ENCODE measurements around the gene TATDN3.
"Not testable (repeated sequence)": the region's sequence is repeated elsewhere in the genome, so short reads cannot be mapped to it uniquely, and the experiment has no call there.

The TATDN3 gene

GRCh38 chr1:212775241-212775640 is 16.5 kb upstream of the TATDN3 start:
- DNase-seq (ENCODE audit: low spot score): no peak

- no peak for DNase-seq (ENCODE audit: low spot score)
These were observed 14.5 kb upstream of the TATDN3 start for GRCh38 chr1:212777151-212777550.

- DNase-seq (ENCODE audit: low spot score): not testable (repeated sequence)
These were observed 12.6 kb upstream of the TATDN3 start for GRCh38 chr1:212779086-212779485.

GRCh38 chr1:212780759-212781158 is 10.9 kb upstream of the TATDN3 start:
- no peak for DNase-seq (ENCODE audit: low spot score)

- no peak for DNase-seq (ENCODE audit: low spot score)
These were observed 10.5 kb upstream of the TATDN3 start for GRCh38 chr1:212781225-212781624.

- DNase-seq (ENCODE audit: low spot score): peak; percentile 43
These were observed 9.1 kb upstream of the TATDN3 start for GRCh38 chr1:212782422-212783154.

- no peak for DNase-seq (ENCODE audit: low spot score)
These were observed 7.7 kb upstream of the TATDN3 start for GRCh38 chr1:212783976-212784375.

- no peak for DNase-seq (ENCODE audit: low spot score)
These were observed 5.8 kb upstream of the TATDN3 start for GRCh38 chr1:212785871-212786270.

- no peak for DNase-seq (ENCODE audit: low spot score)
These were observed 426 bp upstream of the TATDN3 start for GRCh38 chr1:212791261-212791675.

GRCh38 chr1:212792396-212792908 is 758 bp downstream of the TATDN3 start:
- no peak for DNase-seq (ENCODE audit: low spot score)

GRCh38 chr1:212794561-212795014 is 2.9 kb downstream of the TATDN3 start:
- DNase-seq (ENCODE audit: low spot score): no peak

- DNase-seq (ENCODE audit: low spot score): no peak
These were observed 6.0 kb downstream of the TATDN3 start for GRCh38 chr1:212797681-212798080.

GRCh38 chr1:212805767-212806166 is 14.1 kb downstream of the TATDN3 start:
- no peak for DNase-seq (ENCODE audit: low spot score)

GRCh38 chr1:212814537-212815334 is 23.0 kb downstream of the TATDN3 start:
- peak; percentile 20 for DNase-seq (ENCODE audit: low spot score)

- DNase-seq (ENCODE audit: low spot score): no peak
These were observed 25.0 kb downstream of the TATDN3 start for GRCh38 chr1:212816567-212817278.

GRCh38 chr1:212819726-212820125 is 28.0 kb downstream of the TATDN3 start:
- DNase-seq (ENCODE audit: low spot score): no peak

- DNase-seq (ENCODE audit: low spot score): no peak
These were observed 29.3 kb downstream of the TATDN3 start for GRCh38 chr1:212820969-212821368.

GRCh38 chr1:212822956-212823355 is 31.3 kb downstream of the TATDN3 start:
- DNase-seq (ENCODE audit: low spot score): no peak

- DNase-seq (ENCODE audit: low spot score): no peak
These were observed 32.5 kb downstream of the TATDN3 start for GRCh38 chr1:212824201-212824600.

GRCh38 chr1:212825798-212826452 is 34.2 kb downstream of the TATDN3 start:
- DNase-seq (ENCODE audit: low spot score): peak; percentile 55

GRCh38 chr1:212827171-212827776 is 35.6 kb downstream of the TATDN3 start:
- no peak for DNase-seq (ENCODE audit: low spot score)
